Stimulated activated CD8-positive, alpha-beta memory T cell treated with anti-CD3 and anti-CD28 coated beads, Interleukin-4, amount 100 ng/mL, for 4 hours (primary cell): Measurements from ENCODE around the gene DNAH5.
"Not testable (repeated sequence)": the region's sequence is repeated elsewhere in the genome, so short reads cannot be mapped to it uniquely, and the experiment has no call there.

ENCODE experiments used
- DNase-seq, 2 donors: peaks; one replicate each; pipeline ENCODE4 v3.0.0-alpha.2; 2020; ENCODE audit warnings: low read depth in 2 of 2, low spot score in 1 of 2

Gene DNAH5

GRCh38 chr5:13944560-13945199, at the start of gene DNAH5:
Gene DNAH5, minus strand, starts transcription at chr5:13944688. Its CDS starts 250 bp downstream, at chr5:13944438.
- DNase-seq: no peak

GRCh38 chr5:13993926-13994325, 49.4 kb upstream of the DNAH5 start:
- no peak for DNase-seq

GRCh38 chr5:13992795-13993194, 48.3 kb upstream of the DNAH5 start:
- DNase-seq: no peak

GRCh38 chr5:13991365-13991764, 46.9 kb upstream of the DNAH5 start:
- no peak for DNase-seq

GRCh38 chr5:13990896-13991295, 46.4 kb upstream of the DNAH5 start:
- DNase-seq: no peak

GRCh38 chr5:13989832-13990231, 45.3 kb upstream of the DNAH5 start:
- no peak for DNase-seq

GRCh38 chr5:13987843-13988464, 43.5 kb upstream of the DNAH5 start:
- DNase-seq: no peak

GRCh38 chr5:13985731-13986418, 41.4 kb upstream of the DNAH5 start:
- DNase-seq: no peak

- DNase-seq: not testable (repeated sequence)
Measured at GRCh38 chr5:13984888-13985287, 40.4 kb upstream of the DNAH5 start.

GRCh38 chr5:13976867-13977830, 32.7 kb upstream of the DNAH5 start:
- no peak for DNase-seq

GRCh38 chr5:13976223-13976622, 31.7 kb upstream of the DNAH5 start:
- no peak for DNase-seq

GRCh38 chr5:13975246-13975645, 30.8 kb upstream of the DNAH5 start:
- DNase-seq: no peak

GRCh38 chr5:13973724-13974123, 29.2 kb upstream of the DNAH5 start:
- DNase-seq: no peak

- DNase-seq: no peak
Measured at GRCh38 chr5:13972029-13972428, 27.5 kb upstream of the DNAH5 start.

- no peak for DNase-seq
Measured at GRCh38 chr5:13957032-13957645, 12.7 kb upstream of the DNAH5 start.

- no peak for DNase-seq
Measured at GRCh38 chr5:13956471-13956870, 12.0 kb upstream of the DNAH5 start.

- DNase-seq: no peak
Measured at GRCh38 chr5:13955896-13956295, 11.4 kb upstream of the DNAH5 start.

GRCh38 chr5:13946111-13946510, 1.6 kb upstream of the DNAH5 start:
- DNase-seq: no peak

- DNase-seq: no peak
Measured at GRCh38 chr5:13945271-13945670, 783 bp upstream of the DNAH5 start.

GRCh38 chr5:13943676-13944075, 812 bp downstream of the DNAH5 start:
- no peak for DNase-seq

GRCh38 chr5:13941468-13941867, 3.0 kb downstream of the DNAH5 start:
- no peak for DNase-seq
